Mucosa of descending colon (tissue), 3 donors: ENCODE measurements around the gene COL6A2. TPM values are rescaled to one million over a fixed set of nuclear protein-coding genes. Genes with fewer than 3 reads are reported as not detected.

Source experiments
- ATAC-seq: fragments of 200-7000 bp; cut with Tn5 transposase; one replicate; pipeline ENCODE4 v1.9.1; 2020; ENCODE audit warnings: mild to moderate bottlenecking, moderate library complexity
- DNase-seq, 3 donors: peaks; one replicate each; pipeline ENCODE4 v3.0.0-alpha.2; 2020
- H3K36me3 ChIP-seq: fragments of 200-600 bp; one replicate; pipeline ENCODE4 v1.8.0; 2021; ENCODE audit warnings: low read depth, mild to moderate bottlenecking
- H3K4me1 ChIP-seq: fragments of 200-600 bp; one replicate; pipeline ENCODE4 v1.8.0; 2021; ENCODE audit warnings: low read depth, mild to moderate bottlenecking
- H3K4me3 ChIP-seq: fragments of 200-600 bp; one replicate; pipeline ENCODE4 v1.8.0; 2021; ENCODE audit warnings: mild to moderate bottlenecking
- H3K9me3 ChIP-seq: fragments of 200-600 bp; one replicate; pipeline ENCODE4 v1.8.0; 2021; ENCODE audit warnings: mild to moderate bottlenecking
- intact Hi-C, 2 donors: fragments of 100-400 bp; cut with DNase I in 1 of 2; cut with micrococcal nuclease in 1 of 2; formaldehyde crosslinking; loops; one replicate each; pipeline versions ENCODE4 v1.11.0 to v1.11.1; 2022; cut with DNase I, micrococcal nuclease
- total RNA-seq, 3 donors: library from RNA; stranded (reverse); fragmentation: NEBNext Ultra II Directional in 2 of 3; extraction: Animal tissue kit (Norgen Biotek cat#: 25700) in 2 of 3; gene quantifications; one replicate each; pipeline versions ENCODE4 v1.2.1 to v1.2.4, GENCODE V29; 2021 to 2023
- TF ChIP-seq, protein P1 (sequence below): fragments of 200-600 bp; IDR thresholded peaks from one replicate; pipeline ENCODE4 v1.8.0; 2022; ENCODE audit warnings: antibody characterized with exemption, mild to moderate bottlenecking
- donor health status: DM: no; HTN: no; CAD: no; lungs with moderate emphysema.
- donor health status: DM: no; HTN: no; CAD: no.
- donor health status: DM: no; HTN: yes; CAD: no.

The COL6A2 gene
- total RNA-seq, 3 donors from 2014 or later: 65.1 to 858 (median 191) TPM

GRCh38 chr21:46111857-46112724 lies 14.2 kb downstream of the COL6A2 start:
- no peak for ATAC-seq
- peak; percentile 0 to 49 (median 10) for DNase-seq
- H3K4me1 ChIP-seq: no peaks in the 10 kb centered on the region
- H3K9me3 ChIP-seq: no peaks in the 10 kb centered on the region
- no peaks in the 10 kb centered on the region for H3K36me3 ChIP-seq
- TF ChIP-seq, protein P1, sequence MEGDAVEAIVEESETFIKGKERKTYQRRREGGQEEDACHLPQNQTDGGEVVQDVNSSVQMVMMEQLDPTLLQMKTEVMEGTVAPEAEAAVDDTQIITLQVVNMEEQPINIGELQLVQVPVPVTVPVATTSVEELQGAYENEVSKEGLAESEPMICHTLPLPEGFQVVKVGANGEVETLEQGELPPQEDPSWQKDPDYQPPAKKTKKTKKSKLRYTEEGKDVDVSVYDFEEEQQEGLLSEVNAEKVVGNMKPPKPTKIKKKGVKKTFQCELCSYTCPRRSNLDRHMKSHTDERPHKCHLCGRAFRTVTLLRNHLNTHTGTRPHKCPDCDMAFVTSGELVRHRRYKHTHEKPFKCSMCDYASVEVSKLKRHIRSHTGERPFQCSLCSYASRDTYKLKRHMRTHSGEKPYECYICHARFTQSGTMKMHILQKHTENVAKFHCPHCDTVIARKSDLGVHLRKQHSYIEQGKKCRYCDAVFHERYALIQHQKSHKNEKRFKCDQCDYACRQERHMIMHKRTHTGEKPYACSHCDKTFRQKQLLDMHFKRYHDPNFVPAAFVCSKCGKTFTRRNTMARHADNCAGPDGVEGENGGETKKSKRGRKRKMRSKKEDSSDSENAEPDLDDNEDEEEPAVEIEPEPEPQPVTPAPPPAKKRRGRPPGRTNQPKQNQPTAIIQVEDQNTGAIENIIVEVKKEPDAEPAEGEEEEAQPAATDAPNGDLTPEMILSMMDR: no peak
- no peak overlapping the region for H3K4me3 ChIP-seq
- intact Hi-C loops: no loop called here

DNA sequence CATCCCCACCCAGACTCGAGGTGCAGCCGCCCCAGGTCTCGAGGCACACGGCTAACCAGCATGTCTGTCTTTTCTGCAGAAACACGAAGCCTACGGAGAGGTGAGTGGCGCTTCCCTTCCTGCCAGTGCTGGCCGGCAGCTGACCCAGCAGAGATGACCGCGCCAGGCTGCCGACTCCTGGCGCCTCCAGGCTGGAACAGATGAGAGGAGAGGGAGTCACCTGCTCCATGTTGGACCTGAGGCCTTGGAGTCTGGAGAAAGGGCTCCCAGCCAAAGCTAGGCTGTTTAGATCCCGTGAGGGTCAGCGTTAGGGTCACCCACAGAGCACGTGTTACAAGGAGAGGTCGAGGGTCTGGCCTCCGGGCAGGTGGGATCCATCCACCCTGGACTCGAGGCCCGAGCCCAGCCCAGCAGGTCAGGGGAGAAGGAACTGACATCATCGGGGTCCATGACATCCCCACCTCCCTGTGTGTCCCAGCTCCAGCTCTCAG lies 14.9 kb downstream of the COL6A2 start:
- Histone ChIP-seq H3K9me3 (no peaks in the 10 kb centered on the region), H3K36me3 (no peaks in the 10 kb centered on the region), H3K4me3 (no peak overlapping the region), H3K4me1 (no peaks in the 10 kb centered on the region)
- intact Hi-C loops: no loop called here
- ATAC-seq (no peak), DNase-seq (peak in 2 of 3 donors; percentile 10 to 36)
- TF ChIP-seq, protein P1: no peak

DNA sequence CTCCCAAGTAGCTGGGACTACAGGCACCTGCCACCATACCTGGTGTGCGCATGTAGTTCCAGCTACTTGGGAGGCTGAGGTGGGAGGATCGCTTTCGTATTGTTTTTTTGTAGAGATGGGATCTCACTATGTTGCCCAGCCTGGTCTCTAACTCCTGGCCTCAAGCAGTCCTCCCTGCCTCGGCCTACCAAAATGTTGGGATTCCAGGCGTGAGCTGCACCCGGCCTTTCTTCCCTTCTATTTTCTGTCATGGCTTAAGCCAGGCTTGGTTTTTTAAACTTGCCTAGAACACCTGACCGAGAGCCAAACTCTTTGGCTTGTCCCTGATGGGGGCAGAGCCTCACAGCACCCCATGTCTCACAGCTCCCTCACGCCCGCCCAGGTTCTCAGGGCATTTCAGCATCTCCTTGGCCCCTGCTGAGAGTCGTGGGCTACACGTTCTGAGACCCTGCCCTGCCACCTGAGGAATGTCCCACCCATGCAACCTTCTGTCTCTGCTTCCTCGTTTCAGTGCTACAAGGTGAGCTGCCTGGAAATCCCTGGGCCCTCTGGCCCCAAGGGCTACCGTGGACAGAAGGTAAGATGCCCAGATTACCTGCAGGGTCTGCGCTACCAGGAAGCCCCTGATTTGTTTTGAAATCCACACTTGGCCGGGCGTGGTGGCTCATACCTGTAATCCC lies 15.7 kb downstream of the COL6A2 start:
- intact Hi-C loops: no loop called here
- peak in 1 of 3 donors; percentile 5 for DNase-seq
- TF ChIP-seq, protein P1: no peak
- Histone ChIP-seq H3K4me1 (no peaks in the 10 kb centered on the region), H3K4me3 (no peak overlapping the region), H3K36me3 (no peaks in the 10 kb centered on the region), H3K9me3 (no peaks in the 10 kb centered on the region)
- ATAC-seq: no peak

DNA sequence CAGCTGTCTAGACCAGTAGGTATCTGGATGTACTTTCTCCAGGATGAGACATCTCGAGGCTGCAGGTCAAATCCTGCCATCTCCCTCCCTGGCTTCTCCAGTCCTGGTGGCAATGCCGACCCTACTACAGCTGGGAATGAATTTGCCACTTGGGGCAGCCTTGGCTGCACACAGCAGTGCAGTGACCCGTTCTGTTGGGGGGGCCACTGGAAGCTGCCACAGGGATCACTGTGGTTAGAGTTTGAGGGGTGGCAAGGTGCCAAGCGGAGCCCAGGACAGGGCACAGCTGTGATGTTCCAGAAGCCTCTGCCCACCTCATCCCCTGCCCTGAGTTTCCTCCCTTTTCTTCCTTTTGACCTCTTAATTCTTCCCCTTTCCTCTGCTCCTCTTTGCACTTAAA lies 17.1 kb downstream of the COL6A2 start:
- DNase-seq: peak in 1 of 3 donors; percentile 4
- no peak for ATAC-seq
- Histone ChIP-seq H3K4me1 (no peaks in the 10 kb centered on the region), H3K4me3 (no peak overlapping the region), H3K36me3 (no peaks in the 10 kb centered on the region), H3K9me3 (no peaks in the 10 kb centered on the region)
- TF ChIP-seq, protein P1: no peak
- intact Hi-C loops: no loop called here

DNA sequence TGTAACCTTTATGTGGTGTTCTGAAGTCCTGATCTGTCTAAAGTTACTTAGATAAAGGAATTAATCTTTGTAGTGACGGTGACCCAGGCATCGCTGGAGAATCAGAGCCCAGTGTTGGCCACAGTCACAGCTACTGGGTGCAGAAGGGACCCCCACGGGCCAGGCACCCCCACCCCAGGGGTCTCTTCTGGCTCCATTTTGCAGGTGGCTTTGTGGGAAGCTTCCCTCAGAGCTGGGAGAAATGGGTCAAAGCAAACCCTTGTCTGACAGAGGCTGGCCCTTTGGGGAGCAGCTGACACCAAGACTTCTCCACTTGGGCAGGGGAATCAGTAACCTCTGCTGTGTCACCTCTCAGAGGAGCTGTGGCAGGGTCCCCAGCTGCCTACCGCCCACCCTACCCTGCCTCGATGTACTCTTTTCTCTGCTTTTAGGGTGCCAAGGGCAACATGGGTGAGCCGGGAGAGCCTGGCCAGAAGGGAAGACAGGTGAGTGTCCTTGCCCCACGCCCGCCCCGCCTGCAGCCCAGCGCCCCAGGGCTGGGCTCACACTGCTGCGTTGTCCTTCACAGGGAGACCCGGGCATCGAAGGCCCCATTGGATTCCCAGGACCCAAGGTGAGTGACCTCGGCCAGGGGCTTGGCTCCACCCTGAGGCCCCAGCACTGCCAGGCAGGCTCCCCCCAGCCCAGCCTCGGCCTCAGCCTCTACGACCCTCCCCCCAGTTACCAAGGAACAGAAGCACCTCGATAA lies 17.7 kb downstream of the COL6A2 start:
- intact Hi-C loops: no loop called here
- Histone ChIP-seq H3K4me3 (no peak overlapping the region), H3K9me3 (no peaks in the 10 kb centered on the region), H3K36me3 (no peaks in the 10 kb centered on the region), H3K4me1 (no peaks in the 10 kb centered on the region)
- TF ChIP-seq, protein P1: no peak
- peak in 2 of 3 donors; percentile 8 to 27 for DNase-seq
- ATAC-seq: no peak
